Measurements from ENCODE around the gene ZFC3H1. TPM values are rescaled to one million over a fixed set of nuclear protein-coding genes. Genes with fewer than 3 reads are reported as not detected.
"Not testable (repeated sequence)": the region's sequence is repeated elsewhere in the genome, so short reads cannot be mapped to it uniquely, and the experiment has no call there.

ZFC3H1 gene
- total RNA-seq, 3 donors from 2014 or later (not counting 1 experiment from before 2014, with no cell fraction given) = 158 to 164 (median 164) TPM

DNA sequence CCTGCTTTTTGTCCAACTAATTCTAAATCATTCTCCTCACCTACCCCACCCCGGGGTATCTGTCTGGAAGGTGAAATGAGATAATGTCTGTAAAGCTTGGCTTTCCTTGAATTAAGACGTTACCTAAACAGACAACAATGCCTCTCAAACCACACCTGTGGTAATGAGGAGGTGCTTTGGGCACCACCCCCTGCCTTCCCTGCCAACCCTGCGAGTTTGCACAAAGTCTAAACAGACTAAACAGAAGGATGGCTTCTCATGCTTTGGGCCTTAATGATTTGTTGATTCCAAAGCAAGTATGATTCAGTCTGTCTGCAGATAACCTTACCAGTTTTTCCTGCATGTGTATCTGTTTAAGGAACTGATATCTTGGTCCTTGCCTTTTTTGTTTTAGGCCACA lies 82.4 kb downstream of the ZFC3H1 start:
- H3K4me1 Mint-ChIP-seq = no peaks in the 10 kb centered on the region
- no peak overlapping the region for H3K4me3 Mint-ChIP-seq
- Histone ChIP-seq H3K4me3 (ENCODE audit: low read length) (no peak overlapping the region), H3K4me1 (ENCODE audit: control insufficient read depth, insufficient read depth, low read length) (no peaks in the 10 kb centered on the region), H3K9me3 (ENCODE audit: control insufficient read depth, insufficient read depth, low read length) (no peaks in the 10 kb centered on the region), H3K27me3 (ENCODE audit: control insufficient read depth, insufficient read depth, low read length) (no peaks in the 10 kb centered on the region), H3K36me3 (ENCODE audit: control insufficient read depth, insufficient read depth, low read length) (no peaks in the 10 kb centered on the region), H3K27ac (ENCODE audit: low read length) (no peak overlapping the region)
- no peaks in the 10 kb centered on the region for H3K9me3 Mint-ChIP-seq
- intact Hi-C loops (cut with micrococcal nuclease) = no loop called here
- 79% methylated on average over 1 of the region's 3 CpGs for WGBS (ENCODE audit: insufficient coverage)
- ATAC-seq (no peak), DNase-seq (no peak)
- TF ChIP-seq, protein P1, sequence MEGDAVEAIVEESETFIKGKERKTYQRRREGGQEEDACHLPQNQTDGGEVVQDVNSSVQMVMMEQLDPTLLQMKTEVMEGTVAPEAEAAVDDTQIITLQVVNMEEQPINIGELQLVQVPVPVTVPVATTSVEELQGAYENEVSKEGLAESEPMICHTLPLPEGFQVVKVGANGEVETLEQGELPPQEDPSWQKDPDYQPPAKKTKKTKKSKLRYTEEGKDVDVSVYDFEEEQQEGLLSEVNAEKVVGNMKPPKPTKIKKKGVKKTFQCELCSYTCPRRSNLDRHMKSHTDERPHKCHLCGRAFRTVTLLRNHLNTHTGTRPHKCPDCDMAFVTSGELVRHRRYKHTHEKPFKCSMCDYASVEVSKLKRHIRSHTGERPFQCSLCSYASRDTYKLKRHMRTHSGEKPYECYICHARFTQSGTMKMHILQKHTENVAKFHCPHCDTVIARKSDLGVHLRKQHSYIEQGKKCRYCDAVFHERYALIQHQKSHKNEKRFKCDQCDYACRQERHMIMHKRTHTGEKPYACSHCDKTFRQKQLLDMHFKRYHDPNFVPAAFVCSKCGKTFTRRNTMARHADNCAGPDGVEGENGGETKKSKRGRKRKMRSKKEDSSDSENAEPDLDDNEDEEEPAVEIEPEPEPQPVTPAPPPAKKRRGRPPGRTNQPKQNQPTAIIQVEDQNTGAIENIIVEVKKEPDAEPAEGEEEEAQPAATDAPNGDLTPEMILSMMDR (IDR thresholded peaks at IDR 0.05) = no peak
- H3K36me3 Mint-ChIP-seq = no peaks in the 10 kb centered on the region
- H3K27me3 Mint-ChIP-seq (ENCODE audit: low read depth in 2 of 2) = peaks cover 10 to 29% of the 10 kb centered on the region in 2 donors
- no peak overlapping the region for H3K27ac Mint-ChIP-seq

DNA sequence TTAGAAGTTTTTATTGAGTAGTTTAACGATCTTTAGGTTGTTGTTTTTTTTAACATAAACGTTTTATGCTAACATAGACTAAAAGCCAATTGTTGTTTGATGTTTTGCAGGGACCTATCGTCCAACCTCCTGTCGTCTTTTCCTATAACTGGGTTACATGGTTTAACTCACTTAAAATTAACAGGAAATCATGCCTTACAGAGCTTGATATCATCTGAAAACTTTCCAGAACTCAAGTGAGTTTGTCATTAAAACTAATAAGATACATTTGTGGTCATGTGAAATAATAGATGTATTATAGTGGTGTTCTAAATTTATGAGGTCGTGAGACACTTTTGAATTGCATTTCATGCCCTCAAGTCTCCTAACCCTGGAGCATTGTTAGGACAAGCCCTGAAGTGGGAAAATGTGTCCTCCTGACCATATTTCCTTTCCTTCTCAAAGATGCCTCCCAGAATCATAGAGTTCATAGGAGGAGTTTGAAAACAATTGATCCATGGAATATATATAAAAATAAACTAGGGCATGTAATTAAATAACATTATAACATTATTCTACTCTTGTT lies 84.9 kb downstream of the ZFC3H1 start:
- Mint-ChIP-seq H3K4me1 (no peaks in the 10 kb centered on the region), H3K27me3 (ENCODE audit: low read depth in 2 of 2) (peaks cover 13 to 20% of the 10 kb centered on the region in 2 donors), H3K27ac (no peak overlapping the region), H3K4me3 (no peak overlapping the region), H3K9me3 (no peaks in the 10 kb centered on the region), H3K36me3 (no peaks in the 10 kb centered on the region)
- intact Hi-C loops (cut with micrococcal nuclease) = no loop called here
- no peak for ATAC-seq
- no peaks in the 10 kb centered on the region for H3K4me1 ChIP-seq (ENCODE audit: control insufficient read depth, insufficient read depth, low read length)
- DNase-seq = no peak
- 79% methylated on average over 5 of the region's 5 CpGs for WGBS (ENCODE audit: insufficient coverage)
- H3K36me3 ChIP-seq (ENCODE audit: control insufficient read depth, insufficient read depth, low read length) = no peaks in the 10 kb centered on the region
- no peaks in the 10 kb centered on the region for H3K9me3 ChIP-seq (ENCODE audit: control insufficient read depth, insufficient read depth, low read length)
- no peak overlapping the region for H3K27ac ChIP-seq (ENCODE audit: low read length)
- TF ChIP-seq, protein P1 (IDR thresholded peaks at IDR 0.05) = no peak
- H3K27me3 ChIP-seq (ENCODE audit: control insufficient read depth, insufficient read depth, low read length) = no peaks in the 10 kb centered on the region
- H3K4me3 ChIP-seq (ENCODE audit: low read length) = no peak overlapping the region

DNA sequence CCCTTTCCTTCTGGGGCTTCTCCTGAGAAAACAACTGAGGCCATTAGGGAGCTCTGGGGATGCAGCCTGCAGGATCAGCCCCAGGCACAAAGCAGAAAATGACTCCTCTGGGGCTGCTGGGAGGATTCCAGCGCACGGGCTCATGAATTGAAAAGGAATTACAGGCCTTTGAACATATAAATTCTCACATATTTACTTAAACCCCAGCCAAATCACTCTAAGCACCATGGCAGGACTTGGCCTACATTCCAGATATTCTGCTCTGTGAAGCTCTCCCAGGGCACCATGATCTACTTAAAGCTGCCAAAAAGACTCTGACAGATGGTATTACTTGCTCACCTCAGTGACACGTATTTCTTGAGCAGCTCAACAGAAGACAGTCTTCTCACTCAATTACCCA lies 87.2 kb downstream of the ZFC3H1 start:
- no peaks in the 10 kb centered on the region for H3K36me3 ChIP-seq (ENCODE audit: control insufficient read depth, insufficient read depth, low read length)
- no peaks in the 10 kb centered on the region for H3K4me1 Mint-ChIP-seq
- 86% methylated on average over 3 of the region's 3 CpGs for WGBS (ENCODE audit: insufficient coverage)

DNA sequence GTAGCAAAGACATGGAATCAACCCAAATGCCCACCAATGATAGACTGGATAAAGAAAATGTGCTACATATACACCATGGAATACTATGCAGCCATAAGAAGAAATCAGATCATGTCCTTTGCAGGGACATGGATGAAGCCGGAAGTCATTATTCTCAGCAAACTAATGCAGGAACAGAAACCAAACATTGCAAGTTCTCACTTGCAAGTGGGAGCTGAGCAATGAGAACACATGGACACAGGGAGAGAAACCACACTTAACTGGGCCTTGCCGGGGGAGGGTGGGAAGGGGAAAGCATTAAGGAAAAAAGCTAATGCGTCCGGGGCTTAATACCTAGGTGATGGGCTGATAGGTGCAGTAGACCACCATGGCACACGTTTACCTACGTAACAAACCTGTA lies 93.8 kb downstream of the ZFC3H1 start:
- ATAC-seq = not testable (repeated sequence)

More for the DNA sequence above, 87.2 kb downstream of the ZFC3H1 start:
- H3K4me3 Mint-ChIP-seq = no peak overlapping the region
- no peaks in the 10 kb centered on the region for H3K9me3 Mint-ChIP-seq
- DNase-seq = no peak
- peaks cover 11 to 20% of the 10 kb centered on the region in 2 donors for H3K27me3 Mint-ChIP-seq (ENCODE audit: low read depth in 2 of 2)
- H3K27me3 ChIP-seq (ENCODE audit: control insufficient read depth, insufficient read depth, low read length) = no peaks in the 10 kb centered on the region
- TF ChIP-seq, protein P1 (IDR thresholded peaks at IDR 0.05) = no peak
- no peak for ATAC-seq
- no peaks in the 10 kb centered on the region for H3K36me3 Mint-ChIP-seq
- H3K9me3 ChIP-seq (ENCODE audit: control insufficient read depth, insufficient read depth, low read length) = no peaks in the 10 kb centered on the region
- H3K4me1 ChIP-seq (ENCODE audit: control insufficient read depth, insufficient read depth, low read length) = no peaks in the 10 kb centered on the region
- no peak overlapping the region for H3K4me3 ChIP-seq (ENCODE audit: low read length)
- H3K27ac ChIP-seq (ENCODE audit: low read length) = no peak overlapping the region
- intact Hi-C loops (cut with micrococcal nuclease) = no loop called here
- no peak overlapping the region for H3K27ac Mint-ChIP-seq

More for the DNA sequence above, 93.8 kb downstream of the ZFC3H1 start:
- intact Hi-C loops (cut with micrococcal nuclease); H3K4me3 ChIP-seq (ENCODE audit: low read length); H3K27ac ChIP-seq (ENCODE audit: low read length); H3K9me3 ChIP-seq (ENCODE audit: control insufficient read depth, insufficient read depth, low read length); H3K9me3 Mint-ChIP-seq; DNase-seq; H3K4me1 ChIP-seq (ENCODE audit: control insufficient read depth, insufficient read depth, low read length); H3K27me3 ChIP-seq (ENCODE audit: control insufficient read depth, insufficient read depth, low read length); H3K36me3 Mint-ChIP-seq; H3K36me3 ChIP-seq (ENCODE audit: control insufficient read depth, insufficient read depth, low read length); H3K4me3 Mint-ChIP-seq; H3K4me1 Mint-ChIP-seq; H3K27ac Mint-ChIP-seq: not testable (repeated sequence)
- peaks cover 0 to 16% of the 10 kb centered on the region in 2 donors for H3K27me3 Mint-ChIP-seq (ENCODE audit: low read depth in 2 of 2)
- WGBS (ENCODE audit: insufficient coverage) = 76% methylated on average over 4 of the region's 6 CpGs
